OCI-M2 (cell line): Measurements from ENCODE around the gene CLSTN2.

Source experiments
- DNase-seq: peaks from one replicate; lab custom pipeline; 2025; ENCODE audit not compliant: unreplicated experiment; lab: John Stamatoyannopoulos, UW

The CLSTN2 gene

DNA sequence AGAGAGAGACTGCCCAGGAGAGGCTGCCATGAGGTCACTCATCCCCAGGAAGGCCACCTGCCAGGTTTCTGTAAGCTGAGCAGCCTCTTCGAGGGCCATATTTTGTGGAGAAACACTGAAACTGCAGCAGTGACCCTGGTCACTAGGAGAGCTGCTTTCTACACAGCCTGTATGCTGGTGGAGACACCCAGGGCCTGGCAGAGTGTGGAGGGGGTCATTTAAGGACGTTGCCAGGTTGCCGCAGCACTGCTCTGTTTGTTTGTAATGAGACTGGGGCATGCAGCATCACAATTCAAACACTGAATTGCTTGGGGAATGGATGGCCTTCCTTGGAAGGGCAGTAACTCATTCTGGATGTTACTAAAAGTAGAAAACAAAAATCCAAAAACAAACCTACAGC lies 638.0 kb downstream of the CLSTN2 start:
- no peak for DNase-seq

- DNase-seq: no peak
These were observed 639.4 kb downstream of the CLSTN2 start for GRCh38 chr3:140574375-140574774.

GRCh38 chr3:140576449-140576848 lies 641.5 kb downstream of the CLSTN2 start:
- no peak for DNase-seq

DNA sequence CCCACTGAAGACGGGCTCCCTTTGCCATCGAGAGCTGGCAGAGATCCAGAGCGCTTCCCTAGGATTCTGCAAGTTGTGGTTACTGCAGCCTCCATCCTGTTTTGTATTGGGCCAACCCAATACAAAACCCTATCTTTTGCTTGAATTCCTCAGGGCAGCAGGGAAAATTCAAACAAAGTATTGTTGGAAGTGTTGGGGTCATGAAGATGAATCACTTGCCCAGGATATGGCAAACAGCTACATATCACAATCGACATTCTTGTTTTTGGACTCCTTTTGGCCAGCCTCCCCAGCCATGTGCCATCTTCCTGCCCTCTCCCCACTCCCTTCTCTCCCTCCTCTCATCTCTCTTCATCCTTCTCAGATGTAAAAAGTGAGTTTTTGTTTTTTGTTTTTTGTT lies 642.9 kb downstream of the CLSTN2 start:
- DNase-seq: no peak

- no peak for DNase-seq
These were observed 644.3 kb downstream of the CLSTN2 start for GRCh38 chr3:140579260-140579659.

DNA sequence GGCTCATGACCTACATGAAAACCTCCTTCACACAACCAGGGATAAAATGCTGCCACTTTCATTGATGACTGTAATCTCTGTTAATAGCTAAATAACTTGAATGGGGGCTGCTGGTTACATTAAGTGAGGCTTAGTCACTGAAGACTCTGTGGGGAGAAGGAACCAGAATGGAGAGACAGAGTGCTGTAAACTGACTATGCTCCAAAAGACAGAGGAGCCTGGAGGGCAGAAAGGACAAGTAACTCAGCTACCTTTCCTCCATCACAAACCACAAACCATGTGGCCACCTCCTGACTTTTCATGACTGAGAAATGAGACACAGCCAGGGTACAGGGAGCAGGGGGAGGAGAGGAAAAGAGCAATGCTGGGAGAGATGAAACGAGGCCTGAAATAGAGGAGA lies 645.8 kb downstream of the CLSTN2 start:
- no peak for DNase-seq

DNA sequence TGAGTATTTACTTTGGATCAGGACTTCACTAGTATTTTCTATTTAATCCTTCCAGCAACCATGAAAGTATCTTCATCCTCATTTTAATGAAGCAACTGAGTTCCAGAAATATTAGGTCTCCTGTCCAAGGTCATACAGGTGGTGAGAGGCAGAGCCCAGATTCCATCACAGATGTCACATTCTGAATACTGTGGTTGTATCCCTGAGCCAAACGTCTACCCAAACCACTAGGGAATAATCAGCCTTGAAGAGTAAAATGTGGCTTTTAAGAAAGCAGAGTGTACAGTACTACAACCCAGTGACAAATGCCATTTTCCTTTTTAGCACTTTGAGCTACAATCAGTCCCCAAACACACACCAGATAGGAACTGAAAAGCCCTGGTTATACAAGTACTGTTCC lies 649.6 kb downstream of the CLSTN2 start:
- DNase-seq: no peak

DNA sequence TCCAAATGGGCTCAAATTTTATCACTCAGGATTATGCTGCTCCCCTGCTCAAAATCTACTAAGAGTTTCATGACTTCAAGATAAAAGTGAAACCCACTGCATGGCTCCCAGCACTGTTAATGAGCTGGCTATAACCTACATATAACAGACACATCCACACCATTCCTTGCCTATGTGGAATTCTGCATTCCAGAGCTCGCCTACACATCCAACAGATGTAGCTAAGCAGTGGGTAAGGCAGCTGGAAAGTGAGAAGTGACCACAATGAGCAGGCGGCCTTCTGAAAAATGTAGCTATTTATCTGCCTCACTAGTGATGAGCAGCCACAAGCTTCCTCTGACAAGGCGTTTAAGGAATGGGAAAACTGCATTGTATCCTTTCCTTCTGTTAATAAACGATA lies 650.8 kb downstream of the CLSTN2 start:
- DNase-seq: no peak

GRCh38 chr3:140586311-140586710 lies 651.3 kb downstream of the CLSTN2 start:
- DNase-seq: no peak

GRCh38 chr3:140588558-140588957 lies 653.6 kb downstream of the CLSTN2 start:
- DNase-seq: no peak

- DNase-seq: no peak
These were observed 658.8 kb downstream of the CLSTN2 start for GRCh38 chr3:140593766-140594165.

DNA sequence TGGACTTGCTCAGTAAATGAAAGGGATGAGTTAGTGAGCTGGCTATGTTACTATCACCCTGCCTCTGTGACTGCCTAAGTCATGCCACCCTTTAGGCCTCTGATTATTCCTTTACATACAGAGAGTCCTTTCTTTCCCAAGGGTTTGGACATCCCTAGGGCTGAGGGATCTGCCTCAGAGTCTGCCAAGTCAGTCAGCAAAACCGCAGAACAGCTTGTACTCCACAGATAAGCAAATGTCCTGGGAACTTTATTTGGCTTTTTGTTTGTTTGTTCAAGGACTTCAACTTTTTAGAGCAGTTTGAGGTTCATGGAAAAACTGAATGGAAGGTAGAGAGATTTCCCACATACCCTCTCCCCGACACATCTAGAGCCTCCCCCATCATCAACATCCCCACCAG lies 660.3 kb downstream of the CLSTN2 start:
- no peak for DNase-seq

GRCh38 chr3:140597364-140597763 lies 662.4 kb downstream of the CLSTN2 start:
- no peak for DNase-seq

DNA sequence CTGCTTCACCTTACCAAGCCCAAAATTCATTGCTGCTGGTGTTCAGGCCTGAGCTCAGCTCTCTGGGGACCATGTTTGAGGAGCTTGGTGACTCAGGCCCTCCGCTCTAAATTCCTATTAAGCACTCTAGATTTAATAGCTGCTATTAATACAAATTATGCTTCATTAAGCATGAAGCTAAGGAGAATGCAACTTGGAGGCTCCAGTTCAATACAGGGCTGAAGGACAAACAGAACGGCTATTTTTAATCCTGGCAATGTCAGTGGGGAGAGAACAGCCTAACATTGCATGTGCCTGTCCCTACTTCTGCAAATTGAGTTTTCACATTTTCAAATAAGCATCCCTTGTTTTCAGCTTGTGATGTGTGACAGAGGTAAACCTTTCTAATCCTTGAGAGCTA lies 662.8 kb downstream of the CLSTN2 start:
- no peak for DNase-seq

DNA sequence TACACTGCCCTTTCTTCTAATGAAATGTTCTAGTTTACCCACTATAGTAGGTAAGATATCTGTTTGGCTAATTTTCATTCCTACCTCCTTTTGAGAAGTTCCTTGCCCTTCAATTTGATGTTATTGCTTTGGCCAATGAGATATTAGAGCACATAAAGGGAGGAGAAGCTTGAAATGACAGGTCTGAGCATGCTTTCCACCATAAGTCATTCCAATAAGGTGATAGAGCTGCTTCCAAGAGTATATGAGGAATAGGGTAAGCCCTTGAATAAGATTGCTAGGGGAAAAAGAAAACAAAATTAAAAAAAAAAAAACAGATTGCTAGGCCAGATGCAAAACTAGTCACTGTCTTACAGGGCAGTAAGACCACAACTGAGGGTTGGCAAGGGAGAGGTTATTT lies 664.0 kb downstream of the CLSTN2 start:
- DNase-seq: no peak

- no peak for DNase-seq
These were observed 664.5 kb downstream of the CLSTN2 start for GRCh38 chr3:140599496-140599895.

GRCh38 chr3:140601881-140602280 lies 666.9 kb downstream of the CLSTN2 start:
- no peak for DNase-seq

DNA sequence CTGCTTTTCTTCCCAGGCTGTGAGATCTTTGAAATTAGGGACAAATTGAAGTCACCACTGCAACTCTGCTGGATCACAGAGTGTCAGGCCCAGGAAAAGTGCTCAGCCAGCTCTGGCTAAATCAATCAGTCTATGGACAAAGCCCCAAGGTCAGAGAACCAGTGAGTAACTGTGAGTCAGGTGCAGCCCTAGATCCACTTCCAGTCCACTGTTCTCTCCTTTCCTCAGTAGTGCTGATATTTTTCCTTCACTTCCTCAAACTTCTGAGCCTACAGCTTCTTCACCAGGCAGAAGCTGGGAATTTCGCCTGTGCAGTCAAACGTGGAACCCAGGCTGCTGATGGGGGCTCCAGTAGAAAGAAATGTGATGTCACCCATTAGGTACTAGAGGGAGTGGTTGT lies 667.8 kb downstream of the CLSTN2 start:
- no peak for DNase-seq

GRCh38 chr3:140603766-140604165 lies 668.8 kb downstream of the CLSTN2 start:
- DNase-seq: no peak

DNA sequence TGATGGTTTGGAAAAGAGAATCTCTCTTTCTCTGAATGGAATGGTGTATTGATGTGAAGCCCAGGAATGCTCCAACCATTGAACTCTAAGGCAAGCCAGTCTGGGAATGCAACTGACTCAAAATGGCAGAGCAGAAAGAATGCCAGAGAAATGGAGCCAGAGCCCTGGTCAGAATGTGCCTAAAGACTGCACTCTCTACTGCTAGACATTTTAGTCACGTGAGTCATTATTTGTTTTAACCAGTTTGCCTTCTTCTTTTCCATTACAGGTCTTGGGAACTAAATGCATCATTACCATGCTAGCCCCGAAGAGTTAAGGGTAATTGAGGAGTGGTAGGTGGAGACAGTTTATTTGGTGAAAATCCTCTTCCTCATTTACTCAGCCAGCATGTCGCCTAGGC lies 675.6 kb downstream of the CLSTN2 start:
- no peak for DNase-seq

GRCh38 chr3:140614001-140614400 lies 679.0 kb downstream of the CLSTN2 start:
- no peak for DNase-seq

- DNase-seq: no peak
These were observed 682.1 kb downstream of the CLSTN2 start for GRCh38 chr3:140617135-140617534.

DNA sequence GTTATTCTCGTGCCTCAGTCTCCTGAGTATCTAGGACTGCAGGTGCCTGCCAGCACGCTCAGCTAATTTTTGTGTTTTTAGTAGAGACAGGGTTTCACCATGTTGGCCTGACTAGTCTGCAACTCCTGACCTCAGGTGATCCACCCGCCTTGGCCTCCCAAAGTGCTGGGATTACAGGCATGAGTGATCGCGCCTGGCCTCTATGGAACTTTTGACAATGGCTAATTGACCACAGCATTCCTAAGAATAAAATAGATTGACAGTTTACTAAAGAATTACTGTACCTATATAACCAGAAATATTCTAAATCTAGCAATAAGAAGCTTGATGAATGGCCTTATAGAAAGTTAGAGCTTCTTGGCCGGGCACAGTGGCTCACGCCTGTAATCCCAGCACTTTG lies 691.9 kb downstream of the CLSTN2 start:
- no peak for DNase-seq
